ENCODE measurements around the gene SRI. TPM values are rescaled to one million over a fixed set of nuclear protein-coding genes. Genes with fewer than 3 reads are reported as not detected.
A peak's percentile ranks its signal among the peaks of the same experiment; 100 is the strongest.
"Not testable (repeated sequence)": the region's sequence is repeated elsewhere in the genome, so short reads cannot be mapped to it uniquely, and the experiment has no call there.

SRI gene
- 10 to 100 TPM; 17.9 to 78.6 (median 44.2) TPM for total RNA-seq

GRCh38 chr7:88219781-88220747 lies at the start of gene SRI:
TSS of gene SRI (minus strand) at chr7:88220038. CDS start at chr7:88220026, 12 bp downstream.
- Histone ChIP-seq H3K36me3 (no peaks in the 10 kb centered on the region), H3K4me1 (peaks cover 5 to 6% of the 10 kb centered on the region in 2 donors), H3K4me3 (peak within 1 kb of the TSS; percentile 67 to 93), H3K27me3 (no peaks in the 10 kb centered on the region), H3K27ac (peak within 1 kb of the TSS; percentile 78 to 88), H3K9me3 (no peaks in the 10 kb centered on the region)
- intact Hi-C loops (cut with DNase I; ENCODE audit: low total_unique reads) = no loop called here
- peak; percentile 47 to 95 (median 80) for TF ChIP-seq CTCF (IDR thresholded peaks at IDR 0.05)
- TF ChIP-seq POLR2A (IDR thresholded peaks at IDR 0.05) = peak; percentile 30 to 78
- DNase-seq = peak; percentile 73 to 83

- intact Hi-C loops (cut with DNase I; ENCODE audit: low total_unique reads) = no loop called here
- Histone ChIP-seq H3K27me3 (no peaks in the 10 kb centered on the region), H3K4me3 (no peak overlapping the region), H3K9me3 (no peaks in the 10 kb centered on the region), H3K36me3 (no peaks in the 10 kb centered on the region), H3K27ac (no peak overlapping the region), H3K4me1 (no peaks in the 10 kb centered on the region)
- TF ChIP-seq POLR2A (IDR thresholded peaks at IDR 0.05) (no peak), CTCF (IDR thresholded peaks at IDR 0.05) (no peak)
- DNase-seq = no peak
Observed at GRCh38 chr7:88269586-88269985, 49.7 kb upstream of the SRI start.

- H3K4me1 ChIP-seq = no peaks in the 10 kb centered on the region
- H3K27ac ChIP-seq = no peak overlapping the region
- intact Hi-C loops (cut with DNase I; ENCODE audit: low total_unique reads) = no loop called here
- TF ChIP-seq POLR2A (IDR thresholded peaks at IDR 0.05) = no peak
- no peak for TF ChIP-seq CTCF (IDR thresholded peaks at IDR 0.05)
- DNase-seq = no peak
- H3K36me3 ChIP-seq = no peaks in the 10 kb centered on the region
- no peak overlapping the region for H3K4me3 ChIP-seq
- no peaks in the 10 kb centered on the region for H3K27me3 ChIP-seq
- H3K9me3 ChIP-seq = no peaks in the 10 kb centered on the region
Observed at GRCh38 chr7:88268858-88269257, 49.0 kb upstream of the SRI start.

GRCh38 chr7:88268051-88268450 lies 48.2 kb upstream of the SRI start:
- DNase-seq = no peak
- intact Hi-C loops (cut with DNase I; ENCODE audit: low total_unique reads) = no loop called here
- Histone ChIP-seq H3K9me3 (no peaks in the 10 kb centered on the region), H3K36me3 (no peaks in the 10 kb centered on the region), H3K4me3 (no peak overlapping the region), H3K27ac (no peak overlapping the region), H3K27me3 (no peaks in the 10 kb centered on the region), H3K4me1 (no peaks in the 10 kb centered on the region)
- no peak for TF ChIP-seq POLR2A (IDR thresholded peaks at IDR 0.05)
- TF ChIP-seq CTCF (IDR thresholded peaks at IDR 0.05) = no peak

- Histone ChIP-seq H3K27ac (no peak overlapping the region), H3K4me1 (no peaks in the 10 kb centered on the region), H3K27me3 (no peaks in the 10 kb centered on the region), H3K4me3 (no peak overlapping the region), H3K9me3 (no peaks in the 10 kb centered on the region), H3K36me3 (no peaks in the 10 kb centered on the region)
- intact Hi-C loops (cut with DNase I; ENCODE audit: low total_unique reads) = no loop called here
- TF ChIP-seq POLR2A (IDR thresholded peaks at IDR 0.05) = no peak
- DNase-seq = no peak
Observed at GRCh38 chr7:88267421-88267820, 47.6 kb upstream of the SRI start.

- H3K9me3 ChIP-seq; H3K4me3 ChIP-seq; H3K4me1 ChIP-seq; DNase-seq; H3K36me3 ChIP-seq; intact Hi-C loops (cut with DNase I; ENCODE audit: low total_unique reads); H3K27me3 ChIP-seq; H3K27ac ChIP-seq: not testable (repeated sequence)
Observed at GRCh38 chr7:88264987-88265386, 45.1 kb upstream of the SRI start.

Measured in uterus (tissue), 4 donors.